Fibroblast of the conjunctiva (primary cell): ENCODE results near the gene SPRED1.
A peak's percentile ranks its signal among the peaks of the same experiment; 100 is the strongest.
"Not testable (repeated sequence)": the region's sequence is repeated elsewhere in the genome, so short reads cannot be mapped to it uniquely, and the experiment has no call there.

Source experiments
- DNase-seq: peaks from one replicate; pipeline ENCODE4 v3.0.0-alpha.2; 2010; ENCODE audit warnings: low read depth

SPRED1 gene

DNA sequence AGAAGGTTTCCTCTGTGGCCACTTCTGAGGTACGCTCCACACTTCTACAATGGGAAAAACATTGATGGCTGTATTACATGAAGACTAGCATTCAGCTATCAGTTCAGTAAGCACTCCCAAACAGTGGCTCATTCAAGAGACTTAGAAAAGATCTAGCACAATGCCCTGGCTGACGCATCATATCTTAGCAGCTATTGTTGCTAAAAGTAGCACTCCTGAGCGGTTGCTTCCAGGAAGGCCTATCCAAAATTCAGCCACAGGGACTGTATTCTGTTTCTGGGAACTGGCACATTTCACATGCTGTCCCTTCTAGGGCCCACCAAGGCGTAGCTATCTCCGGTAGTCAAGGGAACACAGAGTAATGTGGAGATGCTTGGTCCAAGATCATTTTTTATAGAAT, 21.2 kb upstream of the SPRED1 start:
- no peak for DNase-seq

DNA sequence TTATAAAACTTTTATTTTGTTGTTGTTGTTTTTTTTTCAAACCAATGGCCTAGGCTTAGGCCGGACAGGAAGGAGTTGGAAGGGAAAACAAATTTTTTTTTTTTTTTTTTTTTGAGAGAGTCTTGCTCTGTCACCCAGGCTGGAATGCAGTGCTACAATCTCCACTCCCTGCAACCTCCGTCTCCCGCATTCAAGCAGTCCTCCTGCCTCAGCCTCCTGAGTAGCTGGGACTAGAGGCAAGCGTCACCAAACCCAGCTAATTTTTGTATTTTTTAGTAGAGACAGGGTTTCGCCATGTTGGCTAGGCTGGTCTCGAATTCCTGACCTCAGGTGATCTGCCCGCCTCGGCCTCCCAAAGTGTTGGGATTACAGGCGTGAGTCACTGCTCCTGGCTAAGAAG, 15.6 kb upstream of the SPRED1 start:
- DNase-seq: not testable (repeated sequence)

DNA sequence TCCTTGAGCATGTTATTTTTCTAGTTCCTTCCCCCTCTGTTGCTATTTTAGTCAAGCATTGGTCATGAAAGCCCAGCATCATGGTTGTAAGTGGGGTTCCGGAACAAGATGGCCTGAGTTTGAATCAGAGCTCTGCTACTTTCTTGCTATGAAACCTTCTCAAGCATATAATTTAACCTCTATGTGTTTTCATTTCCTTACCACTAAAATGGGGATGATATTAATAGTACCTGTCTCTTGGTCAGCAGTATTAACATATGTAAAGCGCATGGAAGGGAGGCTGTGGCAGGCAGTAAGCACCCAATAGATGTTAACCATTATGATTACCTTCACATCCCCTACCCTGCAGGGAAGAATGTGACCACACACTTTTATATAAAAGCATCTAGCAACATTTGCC, 14.3 kb upstream of the SPRED1 start:
- DNase-seq: no peak

DNA sequence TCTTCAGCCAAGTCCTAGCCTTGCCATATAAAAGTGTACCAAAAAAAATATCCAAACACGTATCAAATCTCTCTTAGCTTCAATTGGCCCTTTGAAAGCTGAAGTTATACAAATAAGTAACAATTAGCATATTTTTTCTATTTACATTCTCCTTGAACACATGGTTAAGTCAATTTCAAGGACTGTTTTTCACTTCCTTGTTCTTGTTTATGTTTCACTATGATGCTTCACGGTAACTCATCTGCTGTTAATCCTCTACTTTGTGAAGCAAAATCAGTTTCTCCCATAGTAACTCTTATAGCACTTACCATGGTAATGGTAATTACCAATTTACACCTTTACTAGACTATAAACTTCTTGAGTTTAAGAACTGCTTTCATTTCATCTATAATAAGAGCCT, 10.6 kb upstream of the SPRED1 start:
- DNase-seq: no peak

DNA sequence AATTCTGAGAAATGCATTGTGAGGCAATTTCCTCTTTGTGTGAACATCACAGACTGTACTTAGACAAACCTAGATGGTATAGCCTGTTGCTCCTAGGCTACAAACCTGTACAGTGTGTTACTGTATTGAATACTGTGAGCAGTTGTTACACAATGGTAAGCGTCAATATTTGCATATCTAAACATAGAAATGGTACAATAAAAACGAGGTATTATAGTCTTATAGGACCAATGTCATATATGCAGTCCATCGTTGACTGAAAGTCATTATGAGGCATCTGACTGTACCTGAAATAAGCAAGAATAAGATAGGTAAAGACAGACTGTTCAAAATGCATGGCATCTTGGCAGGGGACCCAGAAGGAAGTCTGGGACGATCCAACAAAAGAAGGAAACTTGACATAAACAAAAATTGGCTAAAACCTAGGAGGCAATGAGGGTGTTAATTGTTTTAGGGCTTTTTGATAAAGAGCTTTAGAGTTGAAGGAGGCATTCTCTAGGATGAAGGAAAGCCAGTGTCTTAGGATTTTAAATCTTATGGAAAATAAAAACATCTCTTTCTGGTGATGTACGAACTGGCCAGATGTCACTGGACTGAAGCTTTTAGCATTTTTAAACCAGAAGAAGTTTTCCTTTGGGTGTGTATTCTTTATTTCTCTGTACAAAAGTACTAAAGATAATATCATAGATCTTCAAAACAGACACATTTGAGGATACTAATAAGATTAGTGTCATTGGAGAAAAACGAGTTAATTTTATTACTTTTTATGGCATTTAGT, 9.2 kb upstream of the SPRED1 start:
- DNase-seq: no peak

DNA sequence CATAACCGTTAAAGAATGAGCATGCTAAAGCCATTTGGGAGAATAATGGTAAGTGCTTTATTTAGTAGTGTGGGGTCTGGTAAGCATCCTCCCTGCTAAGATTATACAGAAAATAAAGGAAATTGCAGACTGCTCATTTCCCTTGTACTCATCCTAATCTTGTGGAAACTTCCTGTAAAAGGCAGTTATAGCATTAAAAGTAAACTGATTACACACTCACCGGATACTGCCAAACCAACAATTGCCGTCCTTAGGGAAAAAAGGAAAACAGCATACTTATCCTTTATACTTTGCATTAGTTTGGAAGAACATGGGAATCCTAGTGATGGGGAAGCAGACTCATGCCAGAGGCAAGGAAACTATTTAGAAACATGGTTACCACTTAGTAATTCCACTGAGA, 5.3 kb upstream of the SPRED1 start:
- DNase-seq: no peak

DNA sequence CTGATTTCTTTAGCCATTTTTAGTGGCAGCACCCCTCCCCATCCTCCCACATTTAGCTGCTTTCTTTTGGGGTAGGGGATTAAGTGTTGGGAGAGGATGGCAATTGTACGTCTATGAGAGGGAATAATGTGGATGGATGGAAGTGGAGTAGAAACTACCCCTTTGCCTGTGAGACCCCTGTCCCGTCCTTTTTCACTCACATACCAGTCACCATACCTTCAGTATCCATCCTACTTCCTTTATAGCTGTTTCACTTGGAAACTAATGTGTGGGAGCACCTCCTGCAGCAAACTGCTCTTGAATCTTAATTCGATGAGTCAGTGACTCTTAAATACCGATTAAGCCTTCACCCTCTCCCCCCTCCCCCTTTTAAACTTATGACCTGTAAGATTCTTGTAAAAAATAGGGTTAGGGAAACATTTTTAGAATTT, 730 bp downstream of the SPRED1 start:
- DNase-seq: peak; percentile 45

DNA sequence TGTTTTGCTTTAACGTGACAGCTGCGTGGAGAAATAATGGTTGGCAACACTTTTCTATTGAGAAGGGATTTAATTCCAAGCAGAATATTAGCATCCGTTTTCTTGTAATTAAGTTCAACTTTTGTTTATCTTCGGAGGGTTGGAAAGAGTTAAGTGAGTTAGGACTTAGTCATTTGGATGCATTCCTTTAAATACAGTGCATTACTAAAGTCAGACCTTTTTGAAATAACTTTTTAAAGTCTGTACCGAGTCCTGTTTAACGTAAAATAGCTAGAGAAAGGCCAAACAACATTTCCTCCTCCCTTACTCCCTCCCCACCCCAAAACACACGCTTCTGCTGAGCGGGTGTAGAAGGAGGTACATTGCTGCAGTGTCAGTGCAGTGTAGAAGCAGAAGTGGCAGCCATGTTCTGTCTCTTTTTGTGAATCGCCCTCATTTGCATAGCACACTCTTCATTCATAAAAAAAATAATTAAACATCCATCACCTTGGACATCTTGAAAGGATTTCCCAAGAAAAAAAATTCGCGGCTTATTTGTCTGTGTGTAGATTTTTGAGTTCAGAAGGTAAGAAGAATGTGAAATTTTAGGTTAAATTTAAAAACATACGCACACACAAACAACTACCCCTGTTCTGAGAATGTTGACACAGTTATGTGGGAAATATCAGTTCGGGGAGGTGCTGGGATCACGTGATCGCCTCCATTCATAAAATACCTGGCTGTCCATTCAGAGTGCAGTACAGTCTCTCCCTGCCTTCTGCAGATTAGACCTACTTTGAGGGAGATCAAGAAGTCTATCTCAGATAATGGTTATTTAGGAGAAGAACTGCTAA, 1.6 kb downstream of the SPRED1 start:
- DNase-seq: peak; percentile 30

DNA sequence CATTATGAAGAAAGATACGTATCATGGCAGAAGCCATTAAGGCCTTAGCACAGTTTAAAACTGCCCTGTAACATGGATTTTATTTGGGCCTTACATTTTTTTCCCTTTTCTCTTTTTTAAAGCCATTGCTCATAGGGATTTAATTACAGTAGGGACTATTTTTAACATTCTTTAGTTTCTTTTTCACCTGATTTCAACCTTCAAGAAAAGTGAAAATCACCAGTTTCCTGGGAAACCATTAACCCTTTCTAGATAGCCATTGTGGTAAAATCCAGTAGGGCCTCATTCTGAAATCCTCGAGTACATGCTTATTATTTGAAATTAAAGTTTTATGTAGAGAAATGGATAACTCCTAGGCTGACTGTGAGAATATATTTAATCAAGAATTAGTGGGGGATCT, 3.1 kb downstream of the SPRED1 start:
- DNase-seq: no peak

DNA sequence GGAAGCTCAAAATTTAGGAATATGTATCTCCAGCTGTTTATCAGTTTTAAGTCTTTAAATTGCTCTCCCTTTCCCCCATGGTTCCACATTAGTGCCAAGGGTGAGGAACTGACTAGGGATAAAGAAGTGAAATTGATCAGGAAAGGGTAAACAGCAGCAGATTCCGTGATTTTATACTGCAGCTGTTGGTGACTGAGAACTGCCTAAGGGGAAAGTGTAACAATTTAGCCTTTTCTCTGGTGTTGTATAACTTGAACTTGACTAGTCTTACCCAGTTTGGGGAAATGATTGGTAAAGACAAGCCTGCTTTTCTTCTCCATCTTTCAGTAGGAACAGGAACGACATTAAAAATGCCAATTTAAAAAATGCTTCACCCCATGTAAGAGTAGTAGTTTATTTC, 5.0 kb downstream of the SPRED1 start:
- no peak for DNase-seq

DNA sequence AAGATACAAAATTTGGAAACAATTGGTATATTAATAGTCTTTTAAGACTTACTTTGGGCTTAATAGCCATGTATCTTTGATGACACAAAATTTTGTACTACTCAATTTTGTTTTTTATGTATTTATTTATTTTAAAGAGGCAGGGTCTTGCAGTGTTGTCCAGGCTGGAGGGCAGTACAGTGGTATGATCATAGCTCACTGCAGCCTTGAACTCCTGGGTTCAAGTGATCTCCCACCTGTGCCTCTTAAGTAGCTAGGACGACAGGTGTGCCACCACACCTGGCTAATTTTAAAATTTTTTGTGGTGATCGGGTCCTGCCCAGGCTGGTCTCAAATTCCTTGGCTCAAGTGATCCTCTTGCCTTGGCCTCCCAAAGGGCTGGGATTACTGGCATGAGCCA, 6.5 kb downstream of the SPRED1 start:
- DNase-seq: no peak

DNA sequence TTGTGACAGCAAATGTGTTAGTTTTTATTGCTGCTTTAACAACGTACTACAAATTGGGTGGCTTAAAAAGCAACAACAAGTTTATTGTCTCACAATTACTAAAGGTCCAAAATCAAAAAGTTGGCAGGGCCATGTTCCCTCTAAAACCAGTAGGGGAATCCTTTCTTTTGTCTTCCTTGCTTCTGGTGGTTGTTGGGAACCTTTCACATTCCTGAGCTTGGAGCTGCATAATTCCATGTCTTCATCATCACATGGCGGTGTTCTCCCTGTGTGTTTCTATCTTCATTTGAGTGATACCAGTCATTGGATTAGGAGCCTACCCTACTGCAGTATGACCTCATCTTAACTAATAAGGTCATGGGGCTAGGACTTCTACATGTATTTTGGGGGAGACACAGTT, 7.4 kb downstream of the SPRED1 start:
- DNase-seq: no peak

DNA sequence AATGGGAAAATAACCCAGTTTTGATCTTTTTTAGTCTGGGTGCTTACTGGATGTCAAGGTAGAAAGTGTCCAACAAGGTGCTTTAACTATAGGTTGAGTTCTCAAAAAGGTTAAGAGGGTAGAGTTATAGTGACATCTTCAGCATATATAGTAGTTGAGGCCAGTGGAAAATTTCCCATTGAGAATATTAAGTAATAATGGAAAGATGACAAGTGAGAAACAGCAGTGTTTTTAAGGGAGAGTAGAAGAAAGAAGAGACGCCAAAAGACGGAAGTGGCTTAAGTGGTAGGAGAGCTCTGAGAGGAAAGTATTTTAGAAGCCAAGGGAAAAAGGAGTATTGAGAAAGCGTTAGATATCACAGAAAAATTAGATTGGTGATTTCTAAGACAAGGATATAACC, 10.6 kb downstream of the SPRED1 start:
- no peak for DNase-seq

DNA sequence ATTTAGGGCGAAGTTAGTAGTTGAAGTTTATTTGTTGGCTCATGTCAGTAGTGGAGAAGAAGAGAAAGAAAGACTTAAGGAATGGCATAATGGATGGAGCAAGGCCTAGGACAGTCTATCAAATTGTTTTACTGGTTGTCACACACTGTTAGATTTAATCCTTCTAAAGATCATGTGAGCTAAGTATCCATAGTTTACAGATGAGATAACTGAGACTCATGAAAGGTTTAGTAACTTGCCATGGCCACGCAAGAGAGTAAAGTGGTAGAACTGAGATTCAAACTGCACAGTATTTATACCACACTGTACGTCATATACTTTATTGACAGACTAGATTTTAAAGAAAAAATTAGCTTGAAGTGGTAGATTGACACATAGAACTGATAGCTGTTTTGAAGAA, 11.4 kb downstream of the SPRED1 start:
- no peak for DNase-seq

DNA sequence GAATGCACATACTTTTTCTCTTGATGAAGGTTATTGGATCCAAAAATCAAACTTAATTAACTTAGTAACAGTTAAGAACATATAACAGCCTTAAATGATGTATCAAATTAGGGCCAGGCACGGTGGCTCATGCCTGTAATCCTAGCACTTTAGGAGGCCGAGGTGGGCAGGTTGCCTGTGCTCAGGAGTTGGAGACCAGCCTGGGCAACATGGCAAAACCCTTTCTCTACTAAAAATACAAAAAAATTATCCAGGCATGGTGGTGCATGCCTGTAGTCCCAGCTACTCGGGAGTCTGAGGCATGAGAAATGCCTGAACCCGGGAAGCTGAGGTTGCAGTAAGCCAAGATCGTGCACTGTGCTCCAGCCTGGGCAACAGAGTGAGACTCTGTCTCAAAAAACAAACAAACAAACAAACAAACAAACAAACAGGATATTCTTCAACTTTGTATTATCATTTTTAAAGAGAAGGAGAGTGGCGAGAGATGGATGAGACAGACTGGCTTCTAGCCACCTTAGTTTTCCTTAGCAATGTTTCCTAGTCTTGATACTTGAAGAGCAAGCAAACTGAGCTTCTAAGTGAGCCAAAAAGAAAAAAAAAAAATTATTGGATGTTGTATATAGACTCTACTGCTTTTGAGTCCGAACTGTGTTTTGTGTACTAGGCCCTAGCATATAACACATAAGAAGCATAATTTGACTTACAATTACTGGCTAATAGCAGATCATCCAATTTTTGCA, 13.8 kb downstream of the SPRED1 start:
- DNase-seq: no peak

DNA sequence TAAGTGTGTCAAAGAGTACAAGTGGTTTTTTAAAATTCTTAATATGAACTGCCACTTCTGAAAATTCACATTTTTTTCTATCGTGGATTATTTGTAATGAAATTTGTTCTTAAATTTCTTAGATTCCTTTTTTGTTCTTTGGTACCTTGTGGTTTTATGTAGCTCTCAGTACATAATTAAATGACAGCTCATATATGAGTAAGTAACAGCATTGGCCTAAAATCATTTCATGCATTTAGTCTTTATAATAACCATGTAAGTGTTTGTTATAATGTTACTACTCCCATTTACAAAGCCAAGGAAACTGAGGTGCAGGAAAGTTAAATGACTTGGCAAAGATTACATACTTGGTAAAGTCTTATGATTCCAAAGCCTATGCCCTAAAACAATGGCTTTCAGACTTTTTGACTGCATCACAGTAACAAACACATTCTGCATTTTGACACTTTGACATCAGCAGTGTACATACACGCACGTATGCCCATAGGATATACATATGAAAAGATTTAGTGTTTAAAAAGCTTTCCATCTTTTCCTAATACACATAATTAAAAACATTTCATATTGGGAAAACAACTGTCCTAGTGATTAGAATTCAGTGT, 14.9 kb downstream of the SPRED1 start:
- DNase-seq: no peak

DNA sequence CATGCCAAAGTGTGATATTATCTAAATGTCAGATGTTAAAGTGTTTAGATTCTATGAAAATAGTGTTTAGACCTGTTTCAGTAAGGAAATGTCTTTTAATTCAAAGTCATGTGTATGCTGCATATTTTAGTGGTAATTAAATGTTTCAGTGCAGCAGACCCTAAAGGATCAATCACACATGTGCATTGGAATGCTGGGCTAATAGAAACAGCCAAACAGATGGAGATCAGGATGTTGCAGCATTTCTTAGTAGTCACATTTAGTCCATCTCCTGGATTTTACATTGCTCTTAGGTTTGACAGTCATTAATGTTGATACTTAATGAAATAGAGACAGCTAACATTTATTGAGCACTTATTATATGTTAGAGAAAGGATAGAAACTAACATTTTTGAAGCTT, 18.5 kb downstream of the SPRED1 start:
- DNase-seq: no peak

DNA sequence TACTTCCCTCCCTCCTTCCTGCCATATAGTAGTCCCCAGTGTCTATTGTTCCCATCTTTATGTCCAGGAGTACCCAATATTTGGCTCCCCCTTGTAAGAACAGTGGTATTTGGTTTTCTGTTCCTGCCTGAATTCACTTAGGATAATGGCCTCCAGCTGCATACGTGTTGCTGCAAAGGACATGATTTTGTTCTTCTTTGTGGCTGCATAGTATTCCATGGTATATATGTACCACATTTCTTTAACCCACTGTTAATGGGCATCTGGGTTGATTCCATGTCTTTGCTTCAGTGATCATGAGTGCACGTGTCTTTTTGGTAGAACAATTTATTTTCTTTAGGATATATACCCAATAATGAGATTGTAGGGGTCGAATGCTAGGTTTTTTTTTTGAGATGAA, 19.3 kb downstream of the SPRED1 start:
- no peak for DNase-seq

DNA sequence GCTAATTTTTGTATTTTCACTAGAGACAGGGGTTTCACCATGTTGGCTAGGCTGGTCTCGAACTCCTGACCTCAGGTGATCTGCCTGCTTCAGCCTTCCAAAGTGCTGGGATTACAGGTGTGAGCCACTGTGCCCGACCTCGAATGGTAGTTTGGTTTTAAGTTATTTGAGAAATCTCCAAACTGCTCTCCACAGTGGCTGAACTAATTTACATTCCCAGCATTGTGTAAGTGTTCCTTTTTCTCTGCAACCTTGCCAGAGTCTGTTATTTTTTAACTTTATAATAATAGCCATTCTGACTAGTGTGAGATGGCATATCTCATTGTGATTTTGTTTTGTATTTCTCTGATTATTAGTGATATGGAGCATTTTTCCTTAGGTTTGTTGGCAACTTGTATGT, 19.8 kb downstream of the SPRED1 start:
- DNase-seq: not testable (repeated sequence)

DNA sequence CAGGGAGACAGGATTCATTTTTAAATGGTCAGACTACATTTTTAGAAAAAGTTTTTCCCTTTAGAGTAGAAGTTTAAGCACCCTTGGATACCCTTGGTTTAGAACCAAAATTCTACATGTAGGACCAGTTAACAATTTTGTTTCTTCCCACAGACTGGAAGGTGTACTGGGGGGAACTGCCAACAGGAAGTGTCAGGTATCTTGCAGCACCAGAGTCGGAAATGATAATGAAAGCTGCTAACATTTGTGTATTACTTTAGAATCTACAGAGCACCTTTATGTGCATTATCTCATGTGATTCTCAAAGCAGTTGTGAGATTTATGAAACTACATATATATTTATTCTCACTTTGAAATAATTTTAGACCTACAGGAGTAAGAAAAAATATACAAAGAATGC, 21.5 kb downstream of the SPRED1 start:
- no peak for DNase-seq

DNA sequence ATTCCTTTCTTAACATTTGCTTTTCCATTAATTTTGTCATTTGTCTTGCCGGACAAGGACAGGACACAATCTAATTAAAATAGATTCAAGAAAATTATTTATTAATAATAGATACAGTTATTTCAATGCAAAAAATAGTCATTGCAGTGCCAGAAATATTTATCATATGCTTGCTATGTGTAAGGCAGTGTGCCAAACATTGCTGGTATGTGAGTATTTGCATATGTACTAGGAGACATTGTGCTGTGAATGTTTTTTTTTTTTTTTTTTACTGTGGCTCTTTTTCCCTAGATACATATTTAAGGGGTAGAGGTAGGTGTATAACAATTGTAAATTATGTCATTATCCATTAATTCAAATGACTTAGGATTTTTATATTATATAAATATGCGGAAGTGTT, 23.3 kb downstream of the SPRED1 start:
- DNase-seq: peak; percentile 33

DNA sequence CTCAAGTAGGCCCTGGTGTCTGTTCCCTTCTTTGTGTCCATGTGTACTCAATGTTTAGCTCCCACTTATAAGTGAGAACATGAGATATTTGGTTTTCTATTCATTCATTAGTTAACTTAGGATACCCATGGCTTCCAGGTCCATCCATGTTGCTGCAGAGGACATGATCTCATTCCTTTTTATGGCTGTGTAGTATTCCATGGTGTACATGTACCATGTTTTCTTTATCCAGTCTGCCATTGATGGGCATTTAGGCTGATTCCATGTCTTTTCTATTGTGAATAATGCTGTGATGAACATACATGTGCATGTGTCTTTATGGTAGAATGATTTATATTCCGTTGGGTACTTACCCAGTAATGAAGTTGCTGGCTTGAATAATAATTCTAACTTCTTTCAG, 24.6 kb downstream of the SPRED1 start:
- not testable (repeated sequence) for DNase-seq
